Measurements from ENCODE around the gene SKIC8. TPM values are rescaled to one million over a fixed set of nuclear protein-coding genes. Genes with fewer than 3 reads are reported as not detected.

The SKIC8 gene
- total RNA-seq, result 83.0 and 98.4 TPM in 2 replicates

GRCh38 chr15:78299101-78299930 lies at the start of gene SKIC8:
Gene SKIC8, minus strand, starts transcription at chr15:78299609. Its CDS starts 3,923 bp downstream, at chr15:78295686.

GRCh38 chr15:78340231-78341056 lies 41.0 kb upstream of the SKIC8 start, which contains the start of gene CRABP1:
Gene CRABP1, plus strand, starts transcription at chr15:78340353. Its CDS starts 76 bp downstream, at chr15:78340429.

GRCh38 chr15:78264304-78265136 lies 34.9 kb downstream of the SKIC8 start, which contains the start of gene DNAJA4:
Gene DNAJA4, plus strand, starts transcription at chr15:78264562. Its CDS starts 202 bp downstream, at chr15:78264764.

DNA sequence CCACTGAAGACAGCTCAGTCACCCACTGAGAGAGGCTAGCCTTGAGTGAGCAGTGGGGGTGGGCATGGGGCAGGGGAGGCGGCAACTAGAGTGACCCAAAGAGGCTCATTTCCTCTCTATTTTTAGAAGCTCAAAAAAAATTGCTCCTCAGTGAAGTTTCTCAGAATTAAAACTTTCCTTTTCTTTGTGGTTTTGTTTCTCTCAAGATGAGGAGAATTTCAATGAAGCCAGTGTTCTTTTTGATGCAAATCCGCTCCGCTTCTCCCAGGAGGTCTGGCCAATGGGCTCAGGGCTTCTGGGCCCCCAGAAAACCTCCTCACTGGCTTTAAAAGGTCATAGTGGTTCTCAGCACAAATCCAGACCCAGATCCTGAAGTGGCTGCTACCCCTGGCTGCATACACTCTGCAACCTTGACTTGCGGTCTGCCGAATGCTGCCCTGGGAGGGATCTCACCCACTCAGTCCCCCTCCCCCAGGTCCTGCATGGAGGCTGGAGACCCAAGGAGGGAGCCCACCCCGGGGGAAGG lies 64.8 kb downstream of the SKIC8 start, which contains the start of gene ACSBG1:
Gene ACSBG1 (minus strand): TSS at position 51 of the 526 bp plus-strand sequence. CDS start 64 bp downstream, outside the sequence.

Other genes with a start within 250 kb of the SKIC8 start
- gene TBC1D2B, start 221.9 kb downstream of the SKIC8 start, total RNA-seq, result 38.1 and 59.4 TPM in 2 replicates
- not detected in 2 replicates for gene SH2D7, start 207.0 kb downstream of the SKIC8 start, total RNA-seq
- gene CIB2, start 168.2 kb downstream of the SKIC8 start, total RNA-seq, result 2.0 and 2.4 TPM in 2 replicates
- gene IDH3A, start 150.2 kb downstream of the SKIC8 start, total RNA-seq, result 24.0 and 29.0 TPM in 2 replicates
- not detected in 2 replicates for gene ACSBG1, start 65.0 kb downstream of the SKIC8 start, total RNA-seq
- gene DNAJA4, start 35.0 kb downstream of the SKIC8 start, total RNA-seq, result 1.00 and 3.5 TPM in 2 replicates
- gene CRABP1, start 40.7 kb upstream of the SKIC8 start, total RNA-seq, result not detected in 2 replicates
- 13.9 and 15.3 TPM in 2 replicates for gene IREB2, start 138.6 kb upstream of the SKIC8 start, total RNA-seq
- 2.1 and 2.5 TPM in 2 replicates for gene HYKK, start 208.0 kb upstream of the SKIC8 start, total RNA-seq
- 130 and 168 TPM in 2 replicates for gene PSMA4, start 240.8 kb upstream of the SKIC8 start, total RNA-seq